ENCODE results near the gene PDE8B.

DNA sequence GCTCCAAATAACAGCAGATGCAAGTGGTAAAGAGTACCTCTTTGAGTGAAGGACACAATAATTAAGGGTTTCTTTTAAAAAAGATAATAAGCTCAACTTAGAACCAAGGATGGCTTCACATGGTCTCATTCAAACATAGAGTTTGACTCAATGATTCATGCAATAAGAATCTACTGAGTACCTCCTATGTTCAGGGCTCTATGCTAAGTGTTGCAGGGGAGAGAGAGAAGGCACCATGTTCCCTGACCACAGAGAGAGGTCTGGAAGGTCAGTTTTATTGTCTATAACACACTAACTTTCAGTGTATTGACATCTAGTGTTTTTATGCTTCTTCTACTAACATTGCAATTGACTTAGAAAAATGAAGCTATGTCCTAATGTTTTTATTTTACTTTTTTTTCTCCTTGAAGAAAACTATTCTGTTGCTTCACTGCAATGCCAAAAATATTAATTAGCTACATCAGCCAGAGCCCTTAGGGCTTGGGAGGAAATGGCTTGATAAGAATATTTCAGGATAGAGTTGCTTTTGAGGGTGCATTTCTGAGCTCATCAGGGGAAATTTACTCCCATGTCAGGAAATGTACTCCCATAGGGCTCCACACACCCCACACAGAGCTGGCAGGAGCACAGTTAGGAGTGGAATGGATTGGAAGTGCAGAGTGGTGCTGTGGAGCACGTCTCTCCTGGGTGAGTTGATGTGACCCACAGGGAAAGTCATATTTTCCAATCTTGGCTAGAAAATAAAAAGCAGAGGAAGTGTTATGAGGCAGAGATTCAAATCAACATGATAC, 106.6 kb downstream of the PDE8B start:
- TF ChIP-seq CTCF (IDR thresholded peaks at IDR 0.05) (no peak), EZH2 (IDR thresholded peaks at IDR 0.05; ENCODE audit: borderline replicate concordance, insufficient read depth, low read depth, low read length, poor library complexity, severe bottlenecking) (no peak)
